ENCODE measurements around the gene EFCAB5. TPM values are rescaled to one million over a fixed set of nuclear protein-coding genes. Genes with fewer than 3 reads are reported as not detected.

EFCAB5 gene
- total RNA-seq, 1 experiment from 2014 or later, result 1.4 TPM

GRCh38 chr17:30068465-30068864 lies 127.0 kb downstream of the EFCAB5 start:
- CTCF ChIA-PET, result no interaction called here
- Histone ChIP-seq H2AFZ (no peak overlapping the region), H3K4me1 (replicated peaks; ENCODE audit: insufficient read depth) (no peaks in the 10 kb centered on the region), H3K9me3 (ENCODE audit: insufficient read depth, low read depth) (peaks cover 14% of the 10 kb centered on the region; the same call in 1 of the 2 replicates), H3K4me3 (no peak overlapping the region), H3K4me2 (no peak overlapping the region), H3K36me3 (ENCODE audit: low read depth) (no peaks in the 10 kb centered on the region), H3K79me2 (ENCODE audit: low read depth) (no peaks in the 10 kb centered on the region), H4K20me1 (ENCODE audit: insufficient read depth) (no peaks in the 10 kb centered on the region), H3K9me2 (ENCODE audit: insufficient read depth) (no peaks in the 10 kb centered on the region), H3F3A (ENCODE audit: insufficient read depth, low read depth) (no peaks in the 10 kb centered on the region), H3K27me3 (ENCODE audit: insufficient read depth, low read depth) (no peaks in the 10 kb centered on the region), H3K27ac (no peak overlapping the region)
- POLR2A ChIA-PET (ENCODE audit: unreplicated experiment), result interaction anchor here (0.6 kb wide), 1 partner anchor 774 kb away, joined by 4 read pairs; no protein-coding TSS in a partner anchor
- BruUV-seq (replicated peaks), result no TSS peak
- intact Hi-C loops (cut with micrococcal nuclease; ENCODE audit: unreplicated experiment), result no loop called here
- DNase-seq, result no peak
- TF ChIP-seq CTCF (conservative IDR thresholded peaks at IDR 0.05), result no peak
- TF ChIP-seq EZH2 (IDR thresholded peaks at IDR 0.05; ENCODE audit: low read depth), result no peak

- DNase-seq, result no peak
- Histone ChIP-seq H3K4me3 (no peak overlapping the region), H3K79me2 (ENCODE audit: low read depth) (no peaks in the 10 kb centered on the region), H3F3A (ENCODE audit: insufficient read depth, low read depth) (no peaks in the 10 kb centered on the region), H3K27ac (no peak overlapping the region), H3K4me2 (no peak overlapping the region), H3K9me2 (ENCODE audit: insufficient read depth) (no peaks in the 10 kb centered on the region), H3K27me3 (ENCODE audit: insufficient read depth, low read depth) (0 out of 2 replicates have a peak, but pooled peaks cover 8% of the 10 kb centered on the region), H3K36me3 (ENCODE audit: low read depth) (no peaks in the 10 kb centered on the region), H3K4me1 (replicated peaks; ENCODE audit: insufficient read depth) (no peaks in the 10 kb centered on the region), H2AFZ (no peak overlapping the region), H4K20me1 (ENCODE audit: insufficient read depth) (no peaks in the 10 kb centered on the region), H3K9me3 (ENCODE audit: insufficient read depth, low read depth) (no peaks in the 10 kb centered on the region)
- ChIA-PET POLR2A (ENCODE audit: unreplicated experiment) (no interaction called here), CTCF (no interaction called here)
- TF ChIP-seq CTCF (conservative IDR thresholded peaks at IDR 0.05) (no peak), EZH2 (IDR thresholded peaks at IDR 0.05; ENCODE audit: low read depth) (no peak)
- intact Hi-C loops (cut with micrococcal nuclease; ENCODE audit: unreplicated experiment), result no loop called here
- no TSS peak for BruUV-seq (replicated peaks)
Observed at GRCh38 chr17:30074254-30074653, 132.8 kb downstream of the EFCAB5 start.

GRCh38 chr17:30074730-30075129 lies 133.3 kb downstream of the EFCAB5 start:
- TF ChIP-seq CTCF (conservative IDR thresholded peaks at IDR 0.05), result no peak
- TF ChIP-seq EZH2 (IDR thresholded peaks at IDR 0.05; ENCODE audit: low read depth), result no peak
- Histone ChIP-seq H2AFZ (no peak overlapping the region), H4K20me1 (ENCODE audit: insufficient read depth) (no peaks in the 10 kb centered on the region), H3K9me3 (ENCODE audit: insufficient read depth, low read depth) (no peaks in the 10 kb centered on the region), H3K9me2 (ENCODE audit: insufficient read depth) (no peaks in the 10 kb centered on the region), H3K4me3 (no peak overlapping the region), H3K27me3 (ENCODE audit: insufficient read depth, low read depth) (0 out of 2 replicates have a peak, but pooled peaks cover 8% of the 10 kb centered on the region), H3F3A (ENCODE audit: insufficient read depth, low read depth) (no peaks in the 10 kb centered on the region), H3K36me3 (ENCODE audit: low read depth) (no peaks in the 10 kb centered on the region), H3K27ac (no peak overlapping the region), H3K4me2 (no peak overlapping the region), H3K4me1 (replicated peaks; ENCODE audit: insufficient read depth) (no peaks in the 10 kb centered on the region), H3K79me2 (ENCODE audit: low read depth) (no peaks in the 10 kb centered on the region)
- BruUV-seq (replicated peaks), result no TSS peak
- CTCF ChIA-PET, result no interaction called here
- POLR2A ChIA-PET (ENCODE audit: unreplicated experiment), result no interaction called here
- intact Hi-C loops (cut with micrococcal nuclease; ENCODE audit: unreplicated experiment), result no loop called here
- DNase-seq, result no peak

Data from PC-9 (cell line).